Neural progenitor cell (in vitro differentiated cells): ENCODE data around the gene FAM193A.
A peak's percentile ranks its signal among the peaks of the same experiment; 100 is the strongest.

Experiments used
- CTCF ChIP-seq: fragments of 200-600 bp; sonication (generic); IDR thresholded peaks from 2 replicates; pipeline ENCODE4 v1.5.1; 2017; ENCODE audit warnings: antibody characterized with exemption, mild to moderate bottlenecking
- EZH2phosphoT487 ChIP-seq: fragments of 200-600 bp; sonication (generic); IDR thresholded peaks from 2 replicates; pipeline ENCODE4 v1.6.1; 2017; ENCODE audit warnings: antibody characterized with exemption

- TF ChIP-seq CTCF (peak; percentile 12), EZH2phosphoT487 (no peak)
These were observed 94.3 kb downstream of the FAM193A start for GRCh38 chr4:2630556-2631273.
